ENCODE results near the gene TSPAN12. TPM values are rescaled to one million over a fixed set of nuclear protein-coding genes. Genes with fewer than 3 reads are reported as not detected.

The TSPAN12 gene
- total and polyA plus RNA-seq, 2 donors (not counting 1 experiment from before 2014, with no cell fraction given), result not detected

DNA sequence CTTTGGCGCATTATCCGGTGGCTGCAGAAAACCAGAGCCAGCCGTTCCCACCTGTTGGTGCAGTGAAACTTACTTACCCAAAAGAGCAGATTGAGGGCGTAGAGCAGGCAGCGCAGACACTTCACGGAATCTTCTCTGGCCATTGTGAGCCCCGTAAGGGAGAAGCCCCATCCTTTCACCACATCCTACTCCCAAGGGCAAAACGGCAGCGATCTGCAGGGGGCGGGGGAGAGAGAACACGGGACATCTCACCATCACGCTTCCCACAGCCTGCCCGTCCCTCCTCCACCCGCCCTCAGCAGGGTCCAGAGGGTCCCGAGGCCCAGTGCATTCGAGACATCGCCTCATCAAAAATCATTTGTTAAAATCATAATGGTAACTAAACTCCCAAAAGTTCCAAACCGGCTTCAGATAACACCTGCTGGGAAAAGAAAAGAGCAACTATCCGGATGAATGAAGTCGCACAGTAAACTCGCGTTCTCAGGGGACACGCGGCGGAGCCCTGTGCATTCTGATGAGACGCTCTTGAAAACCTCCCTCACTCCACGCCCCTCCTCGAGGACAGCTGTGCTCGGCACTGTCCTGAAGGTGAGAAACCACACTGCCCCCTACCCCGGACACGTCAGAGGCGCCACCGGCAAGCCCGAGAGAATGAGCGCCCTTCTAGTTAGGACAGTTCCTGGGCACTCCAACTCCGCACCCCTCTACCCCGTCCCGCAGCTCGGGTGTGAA, 1.2 kb downstream of the TSPAN12 start:
- Histone ChIP-seq H3K9me3 (ENCODE audit: control extremely low read depth in 1 of 3, control insufficient read depth in 2 of 3, insufficient read depth in 1 of 3, low read length in 2 of 3) (no peaks in the 10 kb centered on the region), H3K4me3 (ENCODE audit: control extremely low read depth in 1 of 5, extremely low read depth in 1 of 5, insufficient read depth in 1 of 5, low read depth in 2 of 5, low read length in 4 of 5) (peak overlapping the region in 4 of 5 experiments; percentile 2 to 73 (median 53)), H3K9ac (ENCODE audit: low read length) (peak overlapping the region; percentile 69), H4K20me1 (ENCODE audit: control insufficient read depth, insufficient read depth, low read length, poor library complexity, severe bottlenecking) (no peaks in the 10 kb centered on the region), H3K36me3 (replicated peaks in 1 of 2; ENCODE audit: control extremely low read depth in 1 of 2, control insufficient read depth in 1 of 2, extremely low read depth in 1 of 2, insufficient read depth in 2 of 2, low read length in 1 of 2) (no peaks in the 10 kb centered on the region), H3K27ac (ENCODE audit: low read length in 2 of 2) (no peak overlapping the region), H3K4me1 (ENCODE audit: control insufficient read depth in 2 of 2, insufficient read depth in 2 of 2, low read length in 2 of 2) (peaks cover 13 to 16% of the 10 kb centered on the region in 2 donors), H3K79me2 (ENCODE audit: control insufficient read depth, insufficient read depth, low read length) (no peaks in the 10 kb centered on the region), H3K4me2 (replicated peaks; ENCODE audit: low read depth, low read length, poor library complexity, severe bottlenecking) (peak overlapping the region; percentile 82), H2AFZ (ENCODE audit: insufficient read depth, low read depth, low read length, poor library complexity, severe bottlenecking) (peak overlapping the region; percentile 67), H3K27me3 (replicated peaks in 1 of 4; ENCODE audit: control extremely low read depth in 1 of 4, control insufficient read depth in 3 of 4, insufficient read depth in 4 of 4, low read length in 3 of 4) (peaks cover 0 to 47% (median 26%) of the 10 kb centered on the region in 4 experiments)
- peaks cover 72% of the 10 kb centered on the region for H3K27me3 Mint-ChIP-seq
- no peak overlapping the region for H3K27ac Mint-ChIP-seq
- H3K4me1 Mint-ChIP-seq, result peaks cover 16% of the 10 kb centered on the region
- DNase-seq (peak; percentile 44), ATAC-seq (ENCODE audit: low read depth) (peak; percentile 59)
- no peaks in the 10 kb centered on the region for H3K9me3 Mint-ChIP-seq (ENCODE audit: insufficient read depth)
- ChIA-PET POLR2A (no interaction called here), CTCF (interaction anchor here (1.2 to 1.5 kb wide), 2 partner anchors 16 to 65 kb away, joined by 3 read pairs; no protein-coding TSS in a partner anchor)
- intact Hi-C loops (cut with micrococcal nuclease), result loop anchor here (1.0 kb wide), 1 partner anchor 95 kb away; no protein-coding TSS in a partner anchor
- H3K4me3 Mint-ChIP-seq, result peak overlapping the region; percentile 93
- no peak for TF ChIP-seq EZH2 (IDR thresholded peaks at IDR 0.05; ENCODE audit: borderline replicate concordance, insufficient read depth, low read depth, low read length, poor library complexity, severe bottlenecking)
- TF ChIP-seq, protein P1, sequence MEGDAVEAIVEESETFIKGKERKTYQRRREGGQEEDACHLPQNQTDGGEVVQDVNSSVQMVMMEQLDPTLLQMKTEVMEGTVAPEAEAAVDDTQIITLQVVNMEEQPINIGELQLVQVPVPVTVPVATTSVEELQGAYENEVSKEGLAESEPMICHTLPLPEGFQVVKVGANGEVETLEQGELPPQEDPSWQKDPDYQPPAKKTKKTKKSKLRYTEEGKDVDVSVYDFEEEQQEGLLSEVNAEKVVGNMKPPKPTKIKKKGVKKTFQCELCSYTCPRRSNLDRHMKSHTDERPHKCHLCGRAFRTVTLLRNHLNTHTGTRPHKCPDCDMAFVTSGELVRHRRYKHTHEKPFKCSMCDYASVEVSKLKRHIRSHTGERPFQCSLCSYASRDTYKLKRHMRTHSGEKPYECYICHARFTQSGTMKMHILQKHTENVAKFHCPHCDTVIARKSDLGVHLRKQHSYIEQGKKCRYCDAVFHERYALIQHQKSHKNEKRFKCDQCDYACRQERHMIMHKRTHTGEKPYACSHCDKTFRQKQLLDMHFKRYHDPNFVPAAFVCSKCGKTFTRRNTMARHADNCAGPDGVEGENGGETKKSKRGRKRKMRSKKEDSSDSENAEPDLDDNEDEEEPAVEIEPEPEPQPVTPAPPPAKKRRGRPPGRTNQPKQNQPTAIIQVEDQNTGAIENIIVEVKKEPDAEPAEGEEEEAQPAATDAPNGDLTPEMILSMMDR (IDR thresholded peaks at IDR 0.05), result no peak
- 6% methylated on average over 23 of the region's 39 CpGs for WGBS (ENCODE audit: insufficient coverage)

DNA sequence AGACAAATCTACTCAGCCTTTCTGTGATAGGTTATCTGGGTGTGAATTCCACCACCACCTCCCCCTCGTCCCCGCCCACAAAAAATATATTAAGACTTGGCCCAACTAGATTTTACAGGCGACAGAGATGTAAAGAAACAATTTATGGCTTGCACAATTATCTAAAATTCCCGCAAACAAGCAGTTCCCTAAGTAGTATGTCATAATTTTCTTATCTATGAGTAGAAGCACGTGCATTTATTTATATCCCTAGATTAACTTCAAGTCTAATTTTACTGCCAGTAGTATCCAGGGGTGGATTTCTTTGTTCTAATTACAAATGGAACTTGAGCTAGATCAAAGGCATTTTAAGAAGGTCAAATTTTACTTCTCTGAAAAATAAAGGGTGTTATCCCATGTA, 1.7 kb downstream of the TSPAN12 start:
- no peaks in the 10 kb centered on the region for H3K9me3 ChIP-seq (ENCODE audit: control extremely low read depth in 1 of 3, control insufficient read depth in 2 of 3, insufficient read depth in 1 of 3, low read length in 2 of 3)
- intact Hi-C loops (cut with micrococcal nuclease), result no loop called here
- ChIA-PET POLR2A (no interaction called here), CTCF (no interaction called here)
- Mint-ChIP-seq H3K27me3 (peaks cover 68% of the 10 kb centered on the region), H3K9me3 (ENCODE audit: insufficient read depth) (no peaks in the 10 kb centered on the region), H3K27ac (no peak overlapping the region), H3K4me3 (peak overlapping the region; percentile 93), H3K4me1 (peaks cover 16% of the 10 kb centered on the region)
- no peak for TF ChIP-seq EZH2 (IDR thresholded peaks at IDR 0.05; ENCODE audit: borderline replicate concordance, insufficient read depth, low read depth, low read length, poor library complexity, severe bottlenecking)
- TF ChIP-seq, protein P1 (IDR thresholded peaks at IDR 0.05), result no peak
- no peaks in the 10 kb centered on the region for H3K36me3 ChIP-seq (replicated peaks in 1 of 2; ENCODE audit: control extremely low read depth in 1 of 2, control insufficient read depth in 1 of 2, extremely low read depth in 1 of 2, insufficient read depth in 2 of 2, low read length in 1 of 2)
- DNase-seq (no peak), ATAC-seq (ENCODE audit: low read depth) (no peak)
- H3K4me2 ChIP-seq (replicated peaks; ENCODE audit: low read depth, low read length, poor library complexity, severe bottlenecking), result peak overlapping the region; percentile 82
- no peaks in the 10 kb centered on the region for H3K79me2 ChIP-seq (ENCODE audit: control insufficient read depth, insufficient read depth, low read length)
- H4K20me1 ChIP-seq (ENCODE audit: control insufficient read depth, insufficient read depth, low read length, poor library complexity, severe bottlenecking), result no peaks in the 10 kb centered on the region
- peaks cover 13 to 16% of the 10 kb centered on the region in 2 donors for H3K4me1 ChIP-seq (ENCODE audit: control insufficient read depth in 2 of 2, insufficient read depth in 2 of 2, low read length in 2 of 2)
- no peak overlapping the region for H3K4me3 ChIP-seq (ENCODE audit: control extremely low read depth in 1 of 5, extremely low read depth in 1 of 5, insufficient read depth in 1 of 5, low read depth in 2 of 5, low read length in 4 of 5)
- WGBS (ENCODE audit: insufficient coverage), result no CpG with 5 or more reads among the region's 5 CpGs
- peaks cover 0 to 47% (median 26%) of the 10 kb centered on the region in 4 experiments for H3K27me3 ChIP-seq (replicated peaks in 1 of 4; ENCODE audit: control extremely low read depth in 1 of 4, control insufficient read depth in 3 of 4, insufficient read depth in 4 of 4, low read length in 3 of 4)
- no peak overlapping the region for H3K27ac ChIP-seq (ENCODE audit: low read length in 2 of 2)
- no peak overlapping the region for H2AFZ ChIP-seq (ENCODE audit: insufficient read depth, low read depth, low read length, poor library complexity, severe bottlenecking)
- peak overlapping the region; percentile 69 for H3K9ac ChIP-seq (ENCODE audit: low read length)
